SK-N-SH (cell line): Measurements from ENCODE around the gene DCXR.

Experiments
- ELF1 ChIP-seq: IDR thresholded peaks from 2 replicates; pipeline ENCODE4 v1.4.0; 2012
- EP300 ChIP-seq, 2 experiments: IDR thresholded peaks; 2 replicates each; pipeline versions ENCODE4 v1.4.0 to v1.6.1; 2012; ENCODE audit warnings: borderline replicate concordance in 1 of 2, low read depth in 1 of 2, low read length in 1 of 2
- FOSL2 ChIP-seq: IDR thresholded peaks from 2 replicates; pipeline ENCODE4 v1.4.0; 2012; ENCODE audit warnings: low read depth, mild to moderate bottlenecking, moderate library complexity, borderline replicate concordance
- GABPA ChIP-seq: IDR thresholded peaks from 2 replicates; pipeline ENCODE4 v1.4.0; 2012; ENCODE audit warnings: low read depth, mild to moderate bottlenecking
- JUND ChIP-seq: IDR thresholded peaks from 2 replicates; pipeline ENCODE4 v1.4.0; 2012
- MXI1 ChIP-seq: IDR thresholded peaks from 2 replicates; pipeline ENCODE4 v1.6.1; 2012; ENCODE audit warnings: mild to moderate bottlenecking, low read depth, low read length, improper control_type of control experiment
- NFIC ChIP-seq: IDR thresholded peaks from 2 replicates; pipeline ENCODE4 v1.4.0; 2012; ENCODE audit warnings: borderline replicate concordance
- TCF12 ChIP-seq: IDR thresholded peaks from 2 replicates; pipeline ENCODE4 v1.4.0; 2012
- TF ChIP-seq, protein P1 (sequence below): fragments of 200-600 bp; sonication (generic); IDR thresholded peaks from 2 replicates; pipeline ENCODE4 v1.6.1; 2017; ENCODE audit warnings: antibody characterized with exemption, mild to moderate bottlenecking, moderate library complexity

DNA sequence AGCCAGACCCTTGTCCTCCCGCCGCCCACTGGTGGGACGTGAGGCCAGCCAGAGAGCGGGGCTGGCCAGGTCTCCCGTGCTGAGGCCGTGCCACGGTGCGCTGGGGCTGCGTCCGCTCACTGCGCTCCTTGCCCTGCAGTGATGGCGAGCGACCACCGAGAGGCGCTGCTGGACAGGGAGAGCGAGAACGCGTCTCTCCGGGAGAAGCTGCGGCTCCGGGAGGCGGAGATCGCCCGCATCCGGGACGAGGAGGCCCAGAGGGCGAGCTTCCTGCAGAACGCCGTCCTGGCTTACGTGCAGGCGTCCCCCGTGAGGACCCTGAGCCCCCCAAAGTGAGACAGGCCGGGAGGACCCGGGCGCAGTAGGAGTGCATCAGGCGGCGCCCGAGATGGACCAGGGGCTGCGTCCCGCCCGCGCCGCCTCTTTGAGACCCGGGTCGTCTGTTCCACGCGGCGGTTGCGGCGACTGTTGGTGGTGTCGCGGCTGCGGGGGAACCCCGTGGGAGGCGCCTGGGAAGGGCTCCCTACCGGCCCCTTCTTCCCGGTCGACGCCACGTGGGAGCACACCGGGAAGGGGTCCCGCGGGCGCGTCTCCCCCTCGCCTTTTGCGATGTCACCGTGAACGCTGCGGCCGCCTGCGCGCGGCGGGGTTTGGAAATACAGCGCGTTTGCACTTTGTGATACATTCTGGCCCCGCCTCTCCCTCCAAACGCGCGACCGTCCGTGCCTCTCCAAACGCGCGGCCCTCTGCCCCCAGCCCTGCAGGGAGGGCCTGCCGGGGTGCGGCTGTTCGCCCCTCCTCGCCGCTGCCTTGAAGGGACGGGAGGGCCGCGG is 6.8 kb downstream of the DCXR start:
- TF ChIP-seq ELF1 (no peak), MXI1 (peak; percentile 67), FOSL2 (no peak), TCF12 (no peak), JUND (no peak), NFIC (no peak), GABPA (no peak), EP300 (IDR thresholded peaks at IDR 0.05; ENCODE audit: borderline replicate concordance in 1 of 2, low read depth in 1 of 2, low read length in 1 of 2) (no peak)
- TF ChIP-seq, protein P1, sequence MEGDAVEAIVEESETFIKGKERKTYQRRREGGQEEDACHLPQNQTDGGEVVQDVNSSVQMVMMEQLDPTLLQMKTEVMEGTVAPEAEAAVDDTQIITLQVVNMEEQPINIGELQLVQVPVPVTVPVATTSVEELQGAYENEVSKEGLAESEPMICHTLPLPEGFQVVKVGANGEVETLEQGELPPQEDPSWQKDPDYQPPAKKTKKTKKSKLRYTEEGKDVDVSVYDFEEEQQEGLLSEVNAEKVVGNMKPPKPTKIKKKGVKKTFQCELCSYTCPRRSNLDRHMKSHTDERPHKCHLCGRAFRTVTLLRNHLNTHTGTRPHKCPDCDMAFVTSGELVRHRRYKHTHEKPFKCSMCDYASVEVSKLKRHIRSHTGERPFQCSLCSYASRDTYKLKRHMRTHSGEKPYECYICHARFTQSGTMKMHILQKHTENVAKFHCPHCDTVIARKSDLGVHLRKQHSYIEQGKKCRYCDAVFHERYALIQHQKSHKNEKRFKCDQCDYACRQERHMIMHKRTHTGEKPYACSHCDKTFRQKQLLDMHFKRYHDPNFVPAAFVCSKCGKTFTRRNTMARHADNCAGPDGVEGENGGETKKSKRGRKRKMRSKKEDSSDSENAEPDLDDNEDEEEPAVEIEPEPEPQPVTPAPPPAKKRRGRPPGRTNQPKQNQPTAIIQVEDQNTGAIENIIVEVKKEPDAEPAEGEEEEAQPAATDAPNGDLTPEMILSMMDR: peak; percentile 69
